Fibroblast of lung (primary cell): ENCODE measurements around the gene CNTN4. TPM values are rescaled to one million over a fixed set of nuclear protein-coding genes. Genes with fewer than 3 reads are reported as not detected.

Source experiments
- DNase-seq, 2 donors: peaks; one replicate each; pipeline versions ENCODE4 v3.0.0 to v3.0.0-alpha.2; 2010; ENCODE audit warnings: low read depth in 2 of 2
- H2AFZ ChIP-seq: 2 replicates; pipeline ENCODE4 v1.5.1; 2012; ENCODE audit warnings: low read length, control low read depth, inconsistent platforms
- H3K27ac ChIP-seq: 2 replicates; pipeline ENCODE4 v1.5.1; 2011; ENCODE audit warnings: low read length, control low read depth; ENCODE audit not compliant: insufficient read depth
- H3K27me3 ChIP-seq: 2 replicates; pipeline ENCODE4 v1.5.1; 2011; ENCODE audit warnings: mild to moderate bottlenecking, low read length; ENCODE audit not compliant: control insufficient read depth, insufficient read depth
- H3K36me3 ChIP-seq: 2 replicates; pipeline ENCODE4 v1.5.1; 2011; ENCODE audit warnings: low read length; ENCODE audit not compliant: control insufficient read depth, insufficient read depth
- H3K4me1 ChIP-seq: 2 replicates; pipeline ENCODE4 v1.5.1; 2011; ENCODE audit warnings: low read length; ENCODE audit not compliant: control insufficient read depth, insufficient read depth; ENCODE audit errors: extremely low read depth
- H3K4me2 ChIP-seq: 2 replicates; pipeline ENCODE4 v1.5.1; 2011; ENCODE audit warnings: low read length, control low read depth; ENCODE audit not compliant: insufficient read depth; ENCODE audit errors: extremely low read depth
- H3K4me3 ChIP-seq, 4 experiments: fragments of 200-600 bp in 1 of 4; sonication (generic) in 1 of 4; replicated peaks in 1 of 4; 2 replicates each; pipeline ENCODE4 v1.5.1; 2011 to 2016; ENCODE audit warnings: low read length in 4 of 4, low read depth in 3 of 4, mild to moderate bottlenecking in 3 of 4, control low read depth in 2 of 4, inconsistent platforms in 1 of 4, mixed read lengths in 1 of 4; ENCODE audit not compliant: insufficient read depth in 1 of 4; ENCODE audit errors: control extremely low read depth in 1 of 4
- H3K79me2 ChIP-seq: 2 replicates; pipeline ENCODE4 v1.5.1; 2012; ENCODE audit warnings: mild to moderate bottlenecking, low read length, inconsistent platforms; ENCODE audit not compliant: control insufficient read depth, insufficient read depth
- H3K9ac ChIP-seq: 2 replicates; pipeline ENCODE4 v1.5.1; 2011; ENCODE audit warnings: mild to moderate bottlenecking, low read length, control low read depth; ENCODE audit not compliant: insufficient read depth
- H3K9me3 ChIP-seq: 2 replicates; pipeline ENCODE4 v1.5.1; 2012; ENCODE audit warnings: low read depth, low read length; ENCODE audit not compliant: control insufficient read depth, insufficient read depth
- H4K20me1 ChIP-seq: 2 replicates; pipeline ENCODE4 v1.5.1; 2011; ENCODE audit warnings: low read length; ENCODE audit not compliant: control insufficient read depth, insufficient read depth; ENCODE audit errors: extremely low read depth
- CTCF ChIP-seq, 2 donors: IDR thresholded peaks in 1 of 2; conservative IDR thresholded peaks in 1 of 2; 1 replicate in 1 of 2; 2 replicates in 1 of 2; pipeline ENCODE4 v1.5.1; 2011 to 2012; ENCODE audit warnings: low read length in 2 of 2, control low read depth in 1 of 2, inconsistent platforms in 1 of 2, low read depth in 1 of 2, mild to moderate bottlenecking in 1 of 2
- EZH2 ChIP-seq: IDR thresholded peaks from 2 replicates; pipeline ENCODE4 v1.5.1; 2012; ENCODE audit warnings: low read length, control low read depth, mild to moderate bottlenecking; ENCODE audit errors: missing control alignments
- polyA plus RNA-seq, 2 donors: library from polyadenylated mRNA; depleted of rRNA in 1 of 2; stranded (reverse) in 1 of 2; unstranded in 1 of 2; fragments of >200 nt; gene quantifications; 2 replicates each; pipeline ENCODE4 v1.2.1, GENCODE V29; 2011 to 2012; ENCODE audit warnings: missing spikeins in 1 of 2
- total RNA-seq: library from RNA; depleted of rRNA; stranded (reverse); fragments of >200 nt; gene quantifications from 2 replicates; pipeline ENCODE4 v1.2.1, GENCODE V29; 2014

The CNTN4 gene
- total and polyA plus RNA-seq, 2 donors (not counting 1 experiment from before 2014, with no cell fraction given), result 0.17 to 0.69 TPM

DNA sequence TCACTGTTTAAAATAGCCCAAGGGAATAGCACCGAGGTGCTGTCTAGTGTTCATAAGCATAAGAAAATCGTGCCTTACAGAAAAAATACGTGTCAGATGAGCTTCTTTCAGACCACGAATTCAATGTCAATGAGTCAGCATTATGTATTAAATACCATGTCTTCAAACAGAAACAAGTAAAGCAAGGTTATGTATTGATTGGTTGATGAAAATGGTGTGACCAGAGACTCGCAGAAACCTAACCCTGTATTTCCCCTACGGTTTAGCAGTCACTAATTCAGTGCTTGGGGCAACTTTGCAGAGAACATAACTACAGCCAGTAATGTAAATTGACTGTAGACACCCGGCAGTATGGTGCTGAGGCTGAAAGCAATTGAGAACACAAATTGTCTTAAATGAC lies 703.8 kb downstream of the CNTN4 start:
- TF ChIP-seq EZH2 (no peak), CTCF (conservative IDR thresholded peaks at IDR 0.05 in 1 of 2, IDR thresholded peaks at IDR 0.05 in 1 of 2; ENCODE audit: low read depth in 1 of 2, low read length in 2 of 2) (no peak)
- H3K4me2 ChIP-seq, result no peak overlapping the region
- no peaks in the 10 kb centered on the region for H3K79me2 ChIP-seq

DNA sequence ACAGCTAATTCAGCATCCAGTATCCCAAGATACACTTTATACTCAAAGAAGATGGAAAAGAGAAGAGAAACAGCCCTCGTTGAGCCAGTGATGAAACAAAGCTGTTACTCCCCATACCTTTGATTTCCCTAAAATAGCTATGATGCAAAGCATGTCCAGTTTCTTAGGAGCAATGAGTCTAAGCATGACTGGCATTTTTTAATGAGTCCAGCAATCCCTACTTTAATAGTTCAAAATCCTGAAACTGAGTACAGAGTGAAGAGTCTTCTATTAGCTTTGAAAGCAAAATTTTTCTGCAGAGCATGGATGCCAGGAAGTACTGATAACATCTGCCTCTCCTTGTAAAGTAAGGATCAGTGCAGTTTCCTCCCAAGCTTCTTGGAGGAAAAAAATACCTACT lies 708.8 kb downstream of the CNTN4 start:
- Histone ChIP-seq H3K9ac (no peak overlapping the region), H4K20me1 (no peaks in the 10 kb centered on the region), H3K79me2 (no peaks in the 10 kb centered on the region), H3K4me1 (no peaks in the 10 kb centered on the region), H3K4me3 (no peak overlapping the region), H3K36me3 (no peaks in the 10 kb centered on the region), H2AFZ (no peak overlapping the region), H3K27me3 (no peaks in the 10 kb centered on the region), H3K9me3 (no peaks in the 10 kb centered on the region), H3K4me2 (no peak overlapping the region), H3K27ac (no peak overlapping the region)
- DNase-seq, result no peak
- TF ChIP-seq CTCF (conservative IDR thresholded peaks at IDR 0.05 in 1 of 2, IDR thresholded peaks at IDR 0.05 in 1 of 2; ENCODE audit: low read depth in 1 of 2, low read length in 2 of 2), result no peak
- TF ChIP-seq EZH2, result no peak

More for the DNA sequence above, 703.8 kb downstream of the CNTN4 start:
- no peak for DNase-seq
- Histone ChIP-seq H3K27me3 (no peaks in the 10 kb centered on the region), H3K9me3 (no peaks in the 10 kb centered on the region), H4K20me1 (no peaks in the 10 kb centered on the region), H3K4me3 (no peak overlapping the region), H3K36me3 (no peaks in the 10 kb centered on the region), H3K4me1 (no peaks in the 10 kb centered on the region), H3K27ac (no peak overlapping the region), H3K9ac (no peak overlapping the region), H2AFZ (no peak overlapping the region)

DNA sequence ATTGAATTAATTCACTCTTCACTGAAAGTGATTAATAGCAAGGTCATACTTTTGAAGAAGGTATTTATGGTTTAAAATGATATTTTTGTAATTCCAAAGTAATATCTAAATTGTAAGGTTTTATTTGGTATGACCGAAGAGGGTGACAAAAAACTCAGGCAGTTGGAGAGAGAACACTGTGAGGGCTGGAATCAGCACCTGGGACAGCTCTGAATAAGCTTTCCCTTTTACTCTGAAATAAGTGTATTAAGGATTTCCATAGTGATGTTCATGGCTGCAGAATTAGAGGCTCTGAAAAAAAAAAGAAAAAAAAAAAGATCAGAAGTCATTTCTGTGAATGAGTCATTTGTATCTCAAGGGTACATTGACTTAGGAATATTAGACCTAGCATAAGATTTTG lies 712.1 kb downstream of the CNTN4 start:
- Histone ChIP-seq H4K20me1 (no peaks in the 10 kb centered on the region), H3K79me2 (no peaks in the 10 kb centered on the region), H3K4me2 (no peak overlapping the region), H2AFZ (no peak overlapping the region), H3K27me3 (no peaks in the 10 kb centered on the region), H3K4me1 (no peaks in the 10 kb centered on the region), H3K9ac (no peak overlapping the region), H3K36me3 (no peaks in the 10 kb centered on the region), H3K27ac (no peak overlapping the region), H3K9me3 (no peaks in the 10 kb centered on the region), H3K4me3 (no peak overlapping the region)
- DNase-seq, result peak in 1 of 2 donors; percentile 0
- TF ChIP-seq CTCF (conservative IDR thresholded peaks at IDR 0.05 in 1 of 2, IDR thresholded peaks at IDR 0.05 in 1 of 2; ENCODE audit: low read depth in 1 of 2, low read length in 2 of 2) (no peak), EZH2 (no peak)
